Epithelial cell of esophagus (primary cell): ENCODE data around the gene IL1R2.

Source experiments
- DNase-seq: peaks from one replicate; pipeline ENCODE4 v3.0.0; 2010; ENCODE audit warnings: low read depth
- H3K4me3 ChIP-seq: 2 replicates; pipeline ENCODE4 v1.5.1; 2011; ENCODE audit warnings: mild to moderate bottlenecking, low read length, control low read depth
- TF ChIP-seq, protein P1 (sequence below): IDR thresholded peaks from 2 replicates; pipeline ENCODE4 v1.5.1; 2011; ENCODE audit warnings: low read depth, mild to moderate bottlenecking, low read length, control low read depth, inconsistent platforms; ENCODE audit not compliant: insufficient read depth; ENCODE audit errors: missing control alignments

The IL1R2 gene

DNA sequence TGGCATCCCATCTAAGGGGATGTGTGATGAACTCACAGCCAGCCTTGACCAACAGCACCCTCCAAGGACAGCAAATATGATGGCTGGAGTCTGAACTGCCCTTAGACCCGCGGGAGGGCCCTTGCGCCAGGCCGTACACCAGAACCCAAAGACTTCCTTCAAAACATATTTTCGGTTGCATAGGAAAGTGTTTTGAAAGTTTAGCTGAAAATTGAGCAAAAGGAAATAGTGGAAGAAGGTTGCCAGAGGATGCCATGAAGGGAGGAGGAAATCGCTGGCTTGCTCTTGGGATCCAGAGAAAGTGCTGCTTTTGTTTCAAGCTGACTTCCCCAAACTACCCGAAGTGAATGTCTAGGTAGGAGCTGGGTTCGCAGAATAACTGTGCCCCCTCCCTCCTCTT is 61.3 kb downstream of the IL1R2 start:
- no peak for DNase-seq
- TF ChIP-seq, protein P1, sequence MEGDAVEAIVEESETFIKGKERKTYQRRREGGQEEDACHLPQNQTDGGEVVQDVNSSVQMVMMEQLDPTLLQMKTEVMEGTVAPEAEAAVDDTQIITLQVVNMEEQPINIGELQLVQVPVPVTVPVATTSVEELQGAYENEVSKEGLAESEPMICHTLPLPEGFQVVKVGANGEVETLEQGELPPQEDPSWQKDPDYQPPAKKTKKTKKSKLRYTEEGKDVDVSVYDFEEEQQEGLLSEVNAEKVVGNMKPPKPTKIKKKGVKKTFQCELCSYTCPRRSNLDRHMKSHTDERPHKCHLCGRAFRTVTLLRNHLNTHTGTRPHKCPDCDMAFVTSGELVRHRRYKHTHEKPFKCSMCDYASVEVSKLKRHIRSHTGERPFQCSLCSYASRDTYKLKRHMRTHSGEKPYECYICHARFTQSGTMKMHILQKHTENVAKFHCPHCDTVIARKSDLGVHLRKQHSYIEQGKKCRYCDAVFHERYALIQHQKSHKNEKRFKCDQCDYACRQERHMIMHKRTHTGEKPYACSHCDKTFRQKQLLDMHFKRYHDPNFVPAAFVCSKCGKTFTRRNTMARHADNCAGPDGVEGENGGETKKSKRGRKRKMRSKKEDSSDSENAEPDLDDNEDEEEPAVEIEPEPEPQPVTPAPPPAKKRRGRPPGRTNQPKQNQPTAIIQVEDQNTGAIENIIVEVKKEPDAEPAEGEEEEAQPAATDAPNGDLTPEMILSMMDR = no peak
- H3K4me3 ChIP-seq = no peak overlapping the region

GRCh38 chr2:102055346-102055990 is 63.7 kb downstream of the IL1R2 start:
- no peak overlapping the region for H3K4me3 ChIP-seq

DNA sequence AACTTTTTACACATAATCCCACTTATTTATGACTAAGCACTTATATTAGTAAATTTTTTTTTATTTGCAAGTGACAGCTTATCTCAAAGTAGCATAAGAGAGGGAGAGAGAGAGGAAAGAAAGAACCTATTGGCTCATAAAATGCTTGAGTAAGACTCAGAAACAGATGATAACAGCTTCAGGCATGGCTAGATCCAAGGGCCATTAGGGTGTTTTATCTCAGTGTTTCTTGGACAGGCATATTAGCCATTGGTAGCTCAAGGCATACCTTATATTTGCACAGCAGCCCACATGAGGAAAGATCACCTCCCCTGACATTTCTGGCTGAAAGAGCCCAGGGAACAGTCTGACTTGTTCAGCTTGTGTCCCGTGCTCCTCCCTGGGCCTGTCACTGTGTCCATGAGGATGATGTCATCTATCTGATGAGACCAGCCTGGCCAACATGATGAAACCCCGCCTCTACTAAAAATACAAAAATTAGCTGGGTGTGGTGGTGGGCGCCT is 64.4 kb downstream of the IL1R2 start:
- DNase-seq = no peak
- TF ChIP-seq, protein P1 = no peak
- H3K4me3 ChIP-seq = no peak overlapping the region

More at GRCh38 chr2:102055346-102055990, 63.7 kb downstream of the IL1R2 start:
- DNase-seq = no peak
- TF ChIP-seq, protein P1 = no peak

DNA sequence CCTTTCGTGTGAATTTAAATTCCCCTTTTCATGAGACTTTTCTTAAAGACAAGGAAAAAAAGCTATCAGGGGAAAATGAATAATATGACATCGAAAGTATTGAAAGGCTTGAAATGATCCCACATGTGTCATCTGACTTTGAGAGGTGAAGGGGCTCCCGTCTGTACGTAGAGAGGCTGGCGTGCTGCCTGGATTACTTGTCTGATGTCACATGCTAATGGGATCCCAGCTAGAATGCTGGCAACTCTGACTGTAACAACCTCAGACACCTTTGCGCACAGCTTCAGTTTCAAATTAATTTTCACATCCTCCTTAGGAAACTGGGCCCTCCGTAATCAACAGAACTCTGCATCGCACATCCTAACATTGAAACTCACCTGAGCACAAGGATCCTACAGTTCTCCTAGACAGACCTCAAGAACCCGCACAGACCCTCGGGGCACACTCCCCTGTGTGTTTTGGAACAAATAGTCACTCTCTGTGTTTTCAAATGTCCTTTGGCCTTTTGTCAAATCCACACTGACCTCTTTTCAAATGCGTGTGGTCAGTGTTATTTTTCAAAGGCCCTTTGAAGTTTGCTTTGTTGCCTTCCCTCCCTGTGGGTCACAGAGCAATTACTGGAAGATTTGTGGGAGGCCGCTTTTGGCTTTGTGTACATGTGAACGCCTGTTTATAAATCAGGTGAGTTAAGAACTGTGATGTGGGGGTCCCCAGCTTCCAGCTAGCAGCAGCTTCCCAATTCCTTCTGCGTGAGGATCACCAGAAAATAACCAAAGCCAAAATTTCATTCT is 65.9 kb downstream of the IL1R2 start:
- no peak for DNase-seq

GRCh38 chr2:102058293-102058833 is 66.6 kb downstream of the IL1R2 start:
- no peak overlapping the region for H3K4me3 ChIP-seq
- DNase-seq = no peak
- TF ChIP-seq, protein P1 = no peak

More for the DNA sequence above, 65.9 kb downstream of the IL1R2 start:
- TF ChIP-seq, protein P1 = no peak
- H3K4me3 ChIP-seq = no peak overlapping the region

DNA sequence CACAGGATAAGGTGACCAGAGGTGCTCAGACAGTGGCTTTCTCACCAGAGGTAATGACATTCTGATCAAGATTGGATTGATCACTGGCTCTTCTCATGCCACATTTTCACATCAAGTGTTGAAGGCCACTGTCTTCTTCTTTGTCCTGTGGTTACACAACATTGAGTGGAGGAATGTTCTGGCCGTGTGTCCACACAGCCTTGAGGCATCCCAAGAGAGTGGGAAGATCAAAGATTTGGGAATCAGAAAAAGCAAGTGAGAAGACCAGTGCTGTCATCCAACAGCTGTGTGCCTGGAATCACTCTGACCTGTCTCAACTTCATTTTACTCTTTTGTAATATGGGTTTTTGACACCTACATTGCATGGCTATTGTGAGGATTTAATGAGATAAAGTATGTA is 67.4 kb downstream of the IL1R2 start:
- no peak for DNase-seq
- H3K4me3 ChIP-seq = no peak overlapping the region
- TF ChIP-seq, protein P1 = no peak

DNA sequence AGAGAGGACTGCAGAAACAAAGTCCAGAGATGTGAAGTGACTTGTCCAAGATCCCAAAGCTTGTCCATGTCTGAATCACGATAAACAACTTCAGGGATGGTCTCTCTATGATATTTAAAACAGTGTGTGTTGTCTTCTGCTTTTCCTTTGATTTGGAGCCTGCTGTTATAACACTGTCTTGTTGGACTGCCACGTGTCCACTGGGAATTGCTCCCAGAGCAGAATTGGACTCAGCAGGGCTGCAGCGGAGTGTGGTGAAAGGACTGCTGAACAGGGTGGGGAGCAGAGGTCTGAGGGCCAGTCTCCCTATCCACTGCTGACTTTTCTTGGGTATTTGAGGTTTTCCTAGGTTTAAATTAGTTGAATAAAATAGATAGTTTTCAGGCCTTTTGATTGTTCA is 68.3 kb downstream of the IL1R2 start:
- DNase-seq = no peak
- TF ChIP-seq, protein P1 = no peak
- H3K4me3 ChIP-seq = no peak overlapping the region
